DOHH2 (cell line): Measurements from ENCODE around the gene ABTB2.

ENCODE experiments used
- H3F3A ChIP-seq: fragments of 200-600 bp; sonication (generic), shearing (Covaris generic); 2 replicates; pipeline ENCODE4 v1.6.0; 2016; ENCODE audit warnings: antibody characterized with exemption, mild to moderate bottlenecking; ENCODE audit not compliant: control insufficient read depth, insufficient read depth
- H3K27ac ChIP-seq: fragments of 200-600 bp; sonication (generic); 2 replicates; pipeline ENCODE4 v1.5.1; 2014; ENCODE audit warnings: low read depth, mild to moderate bottlenecking, low read length, moderate library complexity
- H3K27me3 ChIP-seq: fragments of 200-600 bp; sonication (generic); 2 replicates; pipeline ENCODE4 v1.6.1; 2014; ENCODE audit warnings: mild to moderate bottlenecking, low read length, mixed read lengths; ENCODE audit not compliant: control insufficient read depth
- H3K36me3 ChIP-seq: fragments of 200-600 bp; sonication (generic); 2 replicates; pipeline ENCODE4 v1.6.1; 2014; ENCODE audit warnings: mild to moderate bottlenecking, low read length, moderate library complexity, mixed read lengths; ENCODE audit not compliant: control insufficient read depth
- H3K4me1 ChIP-seq: fragments of 200-600 bp; sonication (generic); 2 replicates; pipeline ENCODE4 v1.6.1; 2014; ENCODE audit warnings: mild to moderate bottlenecking, low read length, mixed read lengths; ENCODE audit not compliant: control insufficient read depth
- H3K4me2 ChIP-seq: fragments of 200-600 bp; sonication (generic); 2 replicates; pipeline ENCODE4 v1.6.0; 2014; ENCODE audit warnings: mild to moderate bottlenecking, low read length, moderate library complexity
- H3K4me3 ChIP-seq: fragments of 200-600 bp; sonication (generic); 2 replicates; pipeline ENCODE4 v1.5.1; 2014; ENCODE audit warnings: mild to moderate bottlenecking, low read length, mixed read lengths
- H3K79me2 ChIP-seq: fragments of 200-600 bp; sonication (generic); 2 replicates; pipeline ENCODE4 v1.6.1; 2014; ENCODE audit warnings: mild to moderate bottlenecking, low read length, mixed read lengths; ENCODE audit not compliant: control insufficient read depth
- H3K9me2 ChIP-seq: fragments of 200-600 bp; sonication (generic); replicated peaks from 2 replicates; pipeline ENCODE4 v1.6.1; 2014; ENCODE audit warnings: mild to moderate bottlenecking, low read length, mixed read lengths; ENCODE audit not compliant: control insufficient read depth
- H3K9me3 ChIP-seq: fragments of 200-600 bp; sonication (generic); 2 replicates; pipeline ENCODE4 v1.6.1; 2014; ENCODE audit warnings: antibody characterized with exemption, low read length, mixed read lengths; ENCODE audit not compliant: control insufficient read depth, insufficient read depth
- H4K20me1 ChIP-seq: fragments of 200-600 bp; sonication (generic); 2 replicates; pipeline ENCODE4 v1.6.0; 2014; ENCODE audit warnings: low read depth, mild to moderate bottlenecking, antibody characterized with exemption, low read length, moderate library complexity; ENCODE audit not compliant: control insufficient read depth, insufficient read depth
- EZH2phosphoT487 ChIP-seq: fragments of 200-600 bp; sonication (generic); IDR thresholded peaks from 2 replicates; pipeline ENCODE4 v1.6.1; 2017; ENCODE audit warnings: borderline replicate concordance, mild to moderate bottlenecking, antibody characterized with exemption, low read length, moderate library complexity, mixed read lengths
- TF ChIP-seq, protein P1 (sequence below): fragments of 200-600 bp; sonication (generic); IDR thresholded peaks from one replicate; pipeline ENCODE4 v1.5.1; 2014; ENCODE audit warnings: antibody characterized with exemption, mild to moderate bottlenecking, low read depth, low read length; ENCODE audit not compliant: poor library complexity, severe bottlenecking

The ABTB2 gene

DNA sequence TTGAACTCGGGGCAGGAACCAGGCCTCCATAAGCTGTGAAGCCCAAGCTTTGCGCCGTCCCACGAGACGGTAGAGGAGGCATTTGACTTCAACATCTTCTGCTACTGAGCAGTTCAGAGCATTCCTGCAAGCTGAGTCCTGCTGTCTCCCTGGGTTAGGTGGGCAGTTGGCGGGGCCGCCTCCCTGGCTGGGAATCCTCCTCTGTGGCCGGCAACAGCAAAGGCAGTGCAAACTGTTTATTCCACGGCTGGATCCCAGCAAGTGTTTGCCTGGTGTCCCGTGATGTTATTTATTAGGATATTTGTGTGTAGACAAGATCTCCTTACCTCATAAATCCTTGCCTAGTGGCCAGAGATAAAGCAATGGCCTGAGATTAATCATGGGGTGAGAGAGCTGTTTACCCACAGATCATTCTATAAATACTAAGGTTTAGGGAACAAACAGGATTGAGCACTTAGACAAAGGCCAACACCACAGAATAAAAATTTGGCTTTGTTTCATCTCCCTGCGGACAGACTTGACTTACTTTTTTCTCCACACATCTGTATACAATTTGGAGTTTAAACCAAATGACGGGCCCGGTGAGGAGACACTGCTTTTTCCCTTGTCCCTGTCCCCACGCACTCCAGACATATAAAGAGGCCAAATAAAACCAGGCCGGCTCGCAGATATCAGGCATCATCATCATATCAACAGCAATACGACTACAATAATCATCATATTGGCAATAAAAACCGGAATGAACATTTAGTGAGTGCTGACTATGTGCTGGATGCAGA lies 189.0 kb downstream of the ABTB2 start:
- Histone ChIP-seq H3K36me3 (no peaks in the 10 kb centered on the region), H3K27ac (no peak overlapping the region), H3K9me2 (no peaks in the 10 kb centered on the region), H3K79me2 (no peaks in the 10 kb centered on the region), H3K4me1 (peaks cover 2% of the 10 kb centered on the region; the same call in 1 of the 2 replicates), H3K4me2 (no peak overlapping the region), H4K20me1 (no peaks in the 10 kb centered on the region; the same call in 1 of the 2 replicates), H3K9me3 (no peaks in the 10 kb centered on the region), H3K27me3 (no peaks in the 10 kb centered on the region; the same call in 1 of the 2 replicates), H3F3A (no peaks in the 10 kb centered on the region), H3K4me3 (no peak overlapping the region)
- no peak for TF ChIP-seq EZH2phosphoT487
- TF ChIP-seq, protein P1, sequence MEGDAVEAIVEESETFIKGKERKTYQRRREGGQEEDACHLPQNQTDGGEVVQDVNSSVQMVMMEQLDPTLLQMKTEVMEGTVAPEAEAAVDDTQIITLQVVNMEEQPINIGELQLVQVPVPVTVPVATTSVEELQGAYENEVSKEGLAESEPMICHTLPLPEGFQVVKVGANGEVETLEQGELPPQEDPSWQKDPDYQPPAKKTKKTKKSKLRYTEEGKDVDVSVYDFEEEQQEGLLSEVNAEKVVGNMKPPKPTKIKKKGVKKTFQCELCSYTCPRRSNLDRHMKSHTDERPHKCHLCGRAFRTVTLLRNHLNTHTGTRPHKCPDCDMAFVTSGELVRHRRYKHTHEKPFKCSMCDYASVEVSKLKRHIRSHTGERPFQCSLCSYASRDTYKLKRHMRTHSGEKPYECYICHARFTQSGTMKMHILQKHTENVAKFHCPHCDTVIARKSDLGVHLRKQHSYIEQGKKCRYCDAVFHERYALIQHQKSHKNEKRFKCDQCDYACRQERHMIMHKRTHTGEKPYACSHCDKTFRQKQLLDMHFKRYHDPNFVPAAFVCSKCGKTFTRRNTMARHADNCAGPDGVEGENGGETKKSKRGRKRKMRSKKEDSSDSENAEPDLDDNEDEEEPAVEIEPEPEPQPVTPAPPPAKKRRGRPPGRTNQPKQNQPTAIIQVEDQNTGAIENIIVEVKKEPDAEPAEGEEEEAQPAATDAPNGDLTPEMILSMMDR: no peak

DNA sequence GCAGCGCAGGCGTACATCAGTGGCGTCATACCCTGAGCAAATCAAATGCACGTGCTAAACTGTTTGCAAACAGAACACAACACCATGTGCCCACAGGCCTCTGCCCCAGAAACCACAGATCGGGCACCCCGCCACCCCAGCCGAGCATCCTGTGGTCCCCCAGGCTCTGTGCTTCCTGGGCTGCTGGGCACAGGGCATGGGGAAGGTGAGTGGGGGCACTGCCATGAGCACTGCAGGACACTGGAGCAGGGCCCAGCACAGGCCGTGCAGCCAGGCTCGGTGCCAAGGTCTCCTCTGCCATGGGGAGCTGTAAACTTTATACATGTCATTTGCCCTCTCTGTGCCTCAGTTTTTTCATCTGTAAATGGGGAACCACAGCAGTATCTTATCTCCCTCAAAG lies 189.8 kb downstream of the ABTB2 start:
- Histone ChIP-seq H3K27me3 (no peaks in the 10 kb centered on the region), H3K36me3 (no peaks in the 10 kb centered on the region), H3K9me2 (no peaks in the 10 kb centered on the region), H3K4me2 (no peak overlapping the region), H3K27ac (no peak overlapping the region), H3K4me3 (no peak overlapping the region), H3K4me1 (no peaks in the 10 kb centered on the region), H3K9me3 (no peaks in the 10 kb centered on the region), H3F3A (no peaks in the 10 kb centered on the region), H3K79me2 (no peaks in the 10 kb centered on the region), H4K20me1 (no peaks in the 10 kb centered on the region; the same call in 1 of the 2 replicates)
- TF ChIP-seq, protein P1: no peak
- no peak for TF ChIP-seq EZH2phosphoT487

DNA sequence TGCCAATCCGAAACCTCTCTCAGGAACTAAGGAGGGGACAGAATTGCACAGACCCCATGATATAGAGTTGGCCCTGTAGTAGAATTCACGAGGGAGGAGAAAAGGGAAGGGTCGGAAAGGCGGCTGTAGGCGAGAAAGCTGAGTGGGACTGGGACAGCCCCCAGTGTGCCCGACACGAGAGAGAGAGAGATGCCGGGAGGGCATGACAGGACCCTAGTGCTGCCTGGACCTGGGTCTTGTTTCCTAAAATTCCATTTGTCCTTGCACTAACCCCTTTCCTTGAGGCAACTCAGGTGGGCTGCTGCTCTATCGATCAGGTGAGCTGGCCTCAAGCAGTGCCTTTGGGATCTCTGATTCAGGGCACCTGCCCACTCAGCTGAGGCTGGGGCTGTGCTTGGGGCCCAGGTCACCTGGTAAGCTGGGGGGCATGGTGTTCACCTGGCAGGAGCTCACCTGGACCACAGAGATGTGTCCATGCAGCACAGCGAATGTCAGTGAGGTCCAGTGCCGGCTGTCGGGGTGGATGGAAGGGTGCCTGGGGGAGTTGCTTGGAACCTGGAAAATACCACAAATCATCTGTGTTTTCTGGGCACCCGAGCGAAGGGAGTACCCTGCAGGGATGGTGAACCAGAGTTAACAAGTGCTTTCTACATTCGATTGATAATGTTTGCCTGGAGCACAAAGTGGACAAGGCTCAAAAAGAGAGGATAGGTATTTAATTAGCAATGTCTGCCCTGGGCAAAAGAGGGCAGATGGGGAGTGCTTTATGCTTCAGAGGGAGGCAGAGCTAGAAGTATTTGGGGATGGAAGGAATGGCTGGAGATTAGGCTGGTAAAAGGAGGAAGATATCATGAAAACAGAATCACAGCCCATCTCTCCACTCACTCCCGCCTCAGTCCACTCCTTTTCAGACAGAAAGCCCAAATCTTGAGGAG lies 190.7 kb downstream of the ABTB2 start:
- Histone ChIP-seq H3K9me3 (no peaks in the 10 kb centered on the region), H3K4me2 (no peak overlapping the region), H3K79me2 (no peaks in the 10 kb centered on the region), H3K4me1 (no peaks in the 10 kb centered on the region), H3K4me3 (no peak overlapping the region), H3K36me3 (no peaks in the 10 kb centered on the region), H3F3A (no peaks in the 10 kb centered on the region), H3K9me2 (no peaks in the 10 kb centered on the region), H4K20me1 (no peaks in the 10 kb centered on the region; the same call in 1 of the 2 replicates), H3K27ac (no peak overlapping the region), H3K27me3 (no peaks in the 10 kb centered on the region)
- TF ChIP-seq, protein P1: no peak
